Ovary (tissue), 10 donors: ENCODE results near the gene ACKR2. TPM values are rescaled to one million over a fixed set of nuclear protein-coding genes. Genes with fewer than 3 reads are reported as not detected.

Source experiments
- DNase-seq, 5 donors: peaks; one replicate each; pipeline ENCODE4 v3.0.0-alpha.2; 2019 to 2020
- H3K27ac ChIP-seq, 2 donors: fragments of 200-600 bp; one replicate each; pipeline versions ENCODE4 v1.5.1 to v1.8.0; 2019 to 2022
- H3K27me3 ChIP-seq: fragments of 200-600 bp; one replicate; pipeline ENCODE4 v1.8.0; 2022
- H3K36me3 ChIP-seq: fragments of 200-600 bp; sonication (generic); one replicate; pipeline ENCODE4 v1.5.1; 2019
- H3K4me1 ChIP-seq: one replicate; pipeline ENCODE4 v1.8.1; 2013; ENCODE audit warnings: mild to moderate bottlenecking, moderate library complexity; ENCODE audit not compliant: insufficient read depth
- H3K4me3 ChIP-seq: fragments of 200-600 bp; sonication (generic); one replicate; pipeline ENCODE4 v1.5.1; 2017
- H3K9me3 ChIP-seq, 2 donors: fragments of 200-600 bp in 1 of 2; sonication (generic) in 1 of 2; one replicate each; pipeline versions ENCODE4 v1.5.1 to v1.8.1; 2013 to 2019; ENCODE audit warnings: mild to moderate bottlenecking in 1 of 2, moderate library complexity in 1 of 2
- CTCF ChIP-seq, 3 donors: fragments of 450-650 bp in 2 of 3; fragments of 200-600 bp in 1 of 3; IDR thresholded peaks; one replicate each; pipeline versions ENCODE4 v1.5.1 to v1.8.0; 2016 to 2022; ENCODE audit warnings: antibody characterized with exemption in 3 of 3, mild to moderate bottlenecking in 1 of 3
- EP300 ChIP-seq: sonication (generic); formaldehyde crosslinking; IDR thresholded peaks from one replicate; pipeline ENCODE4 v1.6.1; 2017; ENCODE audit warnings: antibody characterized with exemption
- POLR2A ChIP-seq: fragments of 450-650 bp; IDR thresholded peaks from one replicate; pipeline ENCODE4 v1.6.1; 2017; ENCODE audit warnings: antibody characterized with exemption, mild to moderate bottlenecking, moderate library complexity
- WGBS, 3 donors: extraction: QIAGEN DNeasy Blood & Tissue Kit in 1 of 3; methylation state at CpG; one replicate each; pipeline versions ENCODE4 v1.1.5 to v1.1.7; 2013 to 2017; 5-methylcytosine and 5-hydroxymethylcytosine counted together
- intact Hi-C, 4 donors: fragments of 100-400 bp; cut with DNase I; formaldehyde crosslinking; loops; one replicate each; pipeline versions ENCODE4 v1.11.0 to v1.15.1; 2022 to 2023
- long read RNA-seq, 3 donors: library from polyadenylated mRNA in 2 of 3; unstranded in 2 of 3; transcript quantifications; one replicate each; pipeline ENCODE4 v2.0.0 and lab custom pipeline, GENCODE V29; 2021 to 2026
- polyA plus RNA-seq, 2 donors: library from polyadenylated mRNA; stranded (reverse); fragments of 200-250 nt in 1 of 2; fragments of 350-450 nt in 1 of 2; fragmentation: Illumina TruSeq in 1 of 2; extraction: RNeasy Lipid Tissue Mini Kit (QIAGEN cat#74804) in 1 of 2; gene quantifications; one replicate each; pipeline ENCODE4 v1.2.3, GENCODE V29; 2013 to 2014
- total RNA-seq, 7 donors: library from RNA; depleted of rRNA in 2 of 7; stranded (reverse); fragments of >200 nt in 2 of 7; fragmentation: NEBNext Ultra II Directional in 3 of 7; extraction: Animal tissue kit (Norgen Biotek cat#: 25700) in 3 of 7; gene quantifications; one replicate each; pipeline versions ENCODE4 v1.1.0 to v1.2.4, GENCODE V29; 2016 to 2023
- donor health status: DM: no; HTN: no; CAD: no; lungs with moderate emphysema.
- donor health status: DM: no; HTN: no; CAD: no.
- donor health status: Bipolar disorder and iron deficiency.
- donor health status: DM: yes; HTN: yes; CAD: no.
- donor health status: DM: no; HTN: no; CAD: no.
- donor health status: DM: yes; HTN: yes; CAD: no.

ACKR2 gene
- total RNA-seq: 1 to 10 TPM in 4 of 7 donors, under 1 TPM in 3; 0.33 to 4.4 (median 1.0) TPM
- 1 to 10 TPM in 1 of 2 donors, under 1 TPM in 1; 0.82 to 2.7 TPM for polyA plus RNA-seq
- long read RNA-seq, donor 1: 0 reads
- long read RNA-seq, donor 2, partial matches to known transcripts: 0 of 1 reads
- long read RNA-seq, donor 2, other reads (novel, unspliced or antisense): 0 of 1 reads
- long read RNA-seq, donor 3, partial matches to known transcripts: 1 of 2 reads
- long read RNA-seq, donor 3, other reads (novel, unspliced or antisense): 1 of 2 reads

- Histone ChIP-seq H3K27me3 (no peaks in the 10 kb centered on the region), H3K27ac (no peak within 1 kb of the TSS), H3K9me3 (no peaks in the 10 kb centered on the region), H3K4me3 (no peak within 1 kb of the TSS), H3K4me1 (no peaks in the 10 kb centered on the region), H3K36me3 (no peaks in the 10 kb centered on the region)
- TF ChIP-seq CTCF (IDR thresholded peaks at IDR 0.05): no peak
- no peak for TF ChIP-seq EP300
- TF ChIP-seq POLR2A: no peak
- WGBS, 3 donors: 93 to 96% (median 94%) methylated on average over 5 of the region's 5 CpGs
- intact Hi-C loops: no loop called here
- DNase-seq: no peak
Measured at GRCh38 chr3:42809202-42809601, at the start of gene ACKR2. Gene ACKR2, plus strand, starts transcription at chr3:42809445. Its CDS starts 55,058 bp downstream, at chr3:42864503.

- Histone ChIP-seq H3K27me3 (no peaks in the 10 kb centered on the region), H3K9me3 (no peaks in the 10 kb centered on the region), H3K4me1 (no peaks in the 10 kb centered on the region), H3K36me3 (no peaks in the 10 kb centered on the region), H3K27ac (no peak overlapping the region), H3K4me3 (no peak overlapping the region)
- DNase-seq: no peak
- intact Hi-C loops: no loop called here
- 73 to 79% (median 75%) methylated on average over 6 of the region's 6 CpGs for WGBS, 3 donors
- TF ChIP-seq EP300 (no peak), POLR2A (no peak), CTCF (IDR thresholded peaks at IDR 0.05) (no peak)
Measured at GRCh38 chr3:42762046-42762724, 47.1 kb upstream of the ACKR2 start.

- no peak for TF ChIP-seq CTCF (IDR thresholded peaks at IDR 0.05)
- TF ChIP-seq POLR2A: no peak
- no peak for TF ChIP-seq EP300
- H3K27ac ChIP-seq: no peak overlapping the region
Measured at GRCh38 chr3:42763021-42763420, 46.2 kb upstream of the ACKR2 start.

GRCh38 chr3:42764115-42764514 lies 45.1 kb upstream of the ACKR2 start:
- no peak overlapping the region for H3K4me3 ChIP-seq
- DNase-seq: no peak
- no peaks in the 10 kb centered on the region for H3K9me3 ChIP-seq
- no peak overlapping the region for H3K27ac ChIP-seq
- no peak for TF ChIP-seq POLR2A
- WGBS, 3 donors: 78 to 81% (median 81%) methylated on average over 3 of the region's 3 CpGs
- H3K27me3 ChIP-seq: no peaks in the 10 kb centered on the region
- intact Hi-C loops: no loop called here
- no peaks in the 10 kb centered on the region for H3K36me3 ChIP-seq
- no peaks in the 10 kb centered on the region for H3K4me1 ChIP-seq

More at GRCh38 chr3:42763021-42763420, 46.2 kb upstream of the ACKR2 start:
- 38 to 54% (median 50%) methylated on average over 2 of the region's 2 CpGs for WGBS, 3 donors
- Histone ChIP-seq H3K9me3 (no peaks in the 10 kb centered on the region), H3K4me3 (no peak overlapping the region), H3K27me3 (no peaks in the 10 kb centered on the region), H3K4me1 (no peaks in the 10 kb centered on the region), H3K36me3 (no peaks in the 10 kb centered on the region)
- DNase-seq: no peak
- intact Hi-C loops: no loop called here
